Progenitor cell of endocrine pancreas (in vitro differentiated cells): ENCODE measurements around the gene TH. TPM values are rescaled to one million over a fixed set of nuclear protein-coding genes. Genes with fewer than 3 reads are reported as not detected.

Source experiments
- DNase-seq: peaks from one replicate; pipeline ENCODE4 v3.0.0; 2021; ENCODE audit warnings: low spot score; ENCODE audit not compliant: unreplicated experiment
- H3K27ac Mint-ChIP-seq: 2 replicates; pipeline ENCODE4 v1.8.0; 2021; ENCODE audit warnings: mild to moderate bottlenecking, moderate library complexity, mixed read lengths
- H3K27me3 Mint-ChIP-seq: 2 replicates; pipeline ENCODE4 v1.8.0; 2021; ENCODE audit warnings: mixed read lengths
- H3K36me3 Mint-ChIP-seq: 2 replicates; pipeline ENCODE4 v1.8.0; 2022; ENCODE audit warnings: mixed read lengths; ENCODE audit not compliant: insufficient read depth
- H3K4me1 Mint-ChIP-seq: 2 replicates; pipeline ENCODE4 v1.8.0; 2021; ENCODE audit warnings: low read depth, mixed read lengths
- H3K4me3 Mint-ChIP-seq: 2 replicates; pipeline ENCODE4 v1.8.0; 2021; ENCODE audit warnings: low read depth, mild to moderate bottlenecking, moderate library complexity, mixed read lengths
- H3K9me3 Mint-ChIP-seq: 2 replicates; pipeline ENCODE4 v1.8.0; 2021; ENCODE audit warnings: low read depth, mixed read lengths
- CTCF ChIP-seq: fragments of 200-600 bp; sonication (generic); IDR thresholded peaks from one replicate; pipeline ENCODE4 v1.5.0; 2021; ENCODE audit warnings: antibody characterized with exemption, mild to moderate bottlenecking; ENCODE audit not compliant: unreplicated experiment
- total RNA-seq: library from RNA; stranded (reverse); gene quantifications from 2 replicates; pipeline ENCODE4 v1.2.1, GENCODE V29; 2021

Gene TH
- total RNA-seq, 1 donor from 2014 or later: 0.53 TPM

DNA sequence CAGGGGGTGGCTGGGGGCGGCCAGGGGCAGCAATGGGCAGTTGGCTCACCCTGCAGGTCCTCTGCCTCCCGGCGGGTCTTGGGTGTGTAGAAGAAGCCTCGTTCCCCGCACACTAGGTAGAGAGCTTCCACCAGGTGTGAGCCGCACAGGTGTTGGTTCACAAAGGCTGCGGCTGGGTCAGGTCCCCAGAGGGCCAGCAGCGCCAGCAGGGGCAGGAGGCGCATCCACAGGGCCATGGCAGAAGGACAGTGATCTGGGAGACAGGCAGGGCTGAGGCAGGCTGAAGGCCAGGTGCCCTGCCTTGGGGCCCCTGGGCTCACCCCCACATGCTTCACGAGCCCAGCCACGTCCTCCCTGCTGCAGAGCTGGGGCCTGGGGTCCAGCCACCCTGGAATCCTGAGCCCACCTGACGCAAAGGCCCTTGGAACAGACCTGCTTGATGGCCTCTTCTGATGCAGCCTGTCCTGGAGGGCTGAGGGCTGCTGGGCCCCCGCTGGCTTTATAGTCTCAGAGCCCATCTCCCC lies 10.8 kb downstream of the TH start, which contains the start of gene INS:
TSS of gene INS (minus strand) at position 474 of the 524 bp plus-strand sequence. CDS start at position 236, 238 bp downstream.
- Mint-ChIP-seq H3K27me3 (peaks cover 4% of the 10 kb centered on the region), H3K36me3 (no peaks in the 10 kb centered on the region), H3K4me1 (no peaks in the 10 kb centered on the region), H3K4me3 (no peak within 1 kb of the TSS), H3K27ac (no peak within 1 kb of the TSS), H3K9me3 (no peaks in the 10 kb centered on the region)
- DNase-seq: no peak
- TF ChIP-seq CTCF: no peak

DNA sequence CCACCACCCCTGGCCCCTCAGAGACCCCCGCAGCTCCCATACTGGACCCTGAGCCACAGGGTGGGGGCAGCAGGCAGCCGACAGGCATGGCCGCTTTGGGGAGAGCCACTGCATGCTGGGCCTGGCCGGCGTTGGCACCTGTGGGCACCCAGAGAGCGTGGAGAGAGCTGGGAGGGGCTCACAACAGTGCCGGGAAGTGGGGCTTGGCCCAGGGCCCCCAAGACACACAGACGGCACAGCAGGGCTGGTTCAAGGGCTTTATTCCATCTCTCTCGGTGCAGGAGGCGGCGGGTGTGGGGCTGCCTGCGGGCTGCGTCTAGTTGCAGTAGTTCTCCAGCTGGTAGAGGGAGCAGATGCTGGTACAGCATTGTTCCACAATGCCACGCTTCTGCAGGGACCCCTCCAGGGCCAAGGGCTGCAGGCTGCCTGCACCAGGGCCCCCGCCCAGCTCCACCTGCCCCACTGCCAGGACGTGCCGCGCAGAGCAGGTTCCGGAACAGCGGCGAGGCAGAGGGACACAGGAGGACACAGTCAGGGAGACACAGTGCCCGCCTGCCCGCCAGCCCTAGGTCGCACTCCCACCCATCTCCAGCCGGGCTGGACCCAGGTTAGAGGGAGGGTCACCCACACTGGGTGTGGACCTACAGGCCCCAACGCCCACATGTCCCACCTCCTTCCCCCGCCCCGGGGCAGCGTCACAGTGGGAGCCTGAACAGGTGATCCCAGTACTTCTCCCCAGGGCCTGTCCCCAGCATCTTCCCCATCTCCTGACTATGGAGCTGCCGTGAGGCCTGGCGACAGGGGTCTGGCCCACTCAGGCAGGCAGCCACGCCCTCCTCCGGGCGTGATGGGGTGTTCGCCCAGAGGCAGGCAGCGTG lies 11.8 kb downstream of the TH start:
- Mint-ChIP-seq H3K4me1 (no peaks in the 10 kb centered on the region), H3K27me3 (peaks cover 4% of the 10 kb centered on the region), H3K36me3 (no peaks in the 10 kb centered on the region), H3K27ac (no peak overlapping the region), H3K9me3 (no peaks in the 10 kb centered on the region), H3K4me3 (no peak overlapping the region)
- TF ChIP-seq CTCF: no peak
- no peak for DNase-seq

GRCh38 chr11:2158966-2159365 lies 12.6 kb downstream of the TH start:
- no peaks in the 10 kb centered on the region for H3K9me3 Mint-ChIP-seq
- H3K4me3 Mint-ChIP-seq: no peak overlapping the region
- no peaks in the 10 kb centered on the region for H3K36me3 Mint-ChIP-seq
- no peak for DNase-seq
- no peak overlapping the region for H3K27ac Mint-ChIP-seq
- H3K4me1 Mint-ChIP-seq: no peaks in the 10 kb centered on the region
- peaks cover 4% of the 10 kb centered on the region for H3K27me3 Mint-ChIP-seq
- no peak for TF ChIP-seq CTCF

DNA sequence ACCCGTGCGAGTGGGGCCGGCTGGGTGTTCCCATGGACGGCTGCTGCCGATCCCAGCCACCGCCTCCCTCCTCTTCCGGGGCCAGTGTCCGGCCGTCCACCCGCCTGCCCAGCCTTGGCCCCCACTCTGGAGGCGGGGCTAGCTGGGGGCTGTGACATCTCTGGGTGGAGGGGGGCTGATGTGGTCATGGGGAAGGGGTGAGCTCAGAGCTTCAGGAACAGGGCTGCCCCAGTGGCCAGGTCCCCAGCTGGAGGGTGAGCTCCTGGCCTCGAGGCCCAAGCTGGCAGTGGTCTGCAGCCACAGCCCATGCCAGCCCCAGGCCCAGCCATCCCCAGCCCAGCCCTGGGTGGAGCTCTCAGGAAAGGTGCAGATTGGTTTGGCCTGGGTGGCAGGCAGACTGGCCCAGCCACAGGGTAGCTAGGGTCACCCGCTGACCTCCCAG lies 13.3 kb downstream of the TH start:
- H3K27me3 Mint-ChIP-seq: peaks cover 4% of the 10 kb centered on the region
- no peaks in the 10 kb centered on the region for H3K9me3 Mint-ChIP-seq
- H3K4me3 Mint-ChIP-seq: no peak overlapping the region
- no peak for TF ChIP-seq CTCF
- DNase-seq: no peak
- no peaks in the 10 kb centered on the region for H3K4me1 Mint-ChIP-seq
- H3K36me3 Mint-ChIP-seq: no peaks in the 10 kb centered on the region
- no peak overlapping the region for H3K27ac Mint-ChIP-seq

DNA sequence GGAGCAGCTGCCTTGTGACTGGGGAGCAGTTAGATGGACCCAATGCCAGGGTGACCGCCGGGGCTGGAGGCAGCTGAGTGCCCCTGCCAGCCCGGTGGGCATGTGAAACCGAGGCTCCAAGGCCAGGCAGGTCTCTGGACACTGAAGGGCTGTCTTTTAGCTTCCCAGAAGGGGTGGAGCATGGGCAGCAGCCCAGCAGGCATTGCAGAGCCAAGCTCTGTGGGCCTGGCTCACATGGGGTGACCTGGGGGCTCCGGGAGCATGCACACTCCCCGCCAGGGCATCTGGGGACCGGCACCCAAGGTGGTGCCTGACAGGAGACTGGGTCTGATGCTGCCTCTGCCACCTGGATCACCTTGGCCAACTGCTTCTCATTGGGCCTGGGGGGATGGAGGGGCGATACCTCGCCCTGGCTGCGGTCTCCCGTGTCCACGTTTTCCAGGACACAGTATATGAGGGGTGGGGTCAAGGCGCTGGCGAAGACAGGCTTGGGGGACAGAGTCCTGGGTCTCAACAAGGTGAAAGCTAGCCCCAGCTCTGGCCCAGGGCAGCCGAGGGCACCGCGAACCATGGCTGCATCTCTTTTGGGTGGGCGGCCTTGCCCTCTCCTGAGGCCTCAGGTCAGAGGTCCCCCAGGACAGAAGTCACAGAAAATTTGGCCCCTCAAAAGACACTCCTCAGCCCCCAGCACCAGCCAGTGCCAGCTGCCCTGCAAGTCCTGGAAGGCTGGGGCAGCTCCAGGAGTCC lies 14.1 kb downstream of the TH start:
- H3K27me3 Mint-ChIP-seq: peaks cover 4% of the 10 kb centered on the region
- no peaks in the 10 kb centered on the region for H3K4me1 Mint-ChIP-seq
- no peaks in the 10 kb centered on the region for H3K9me3 Mint-ChIP-seq
- no peak for DNase-seq
- H3K36me3 Mint-ChIP-seq: no peaks in the 10 kb centered on the region
- H3K27ac Mint-ChIP-seq: no peak overlapping the region
- TF ChIP-seq CTCF: no peak
- no peak overlapping the region for H3K4me3 Mint-ChIP-seq
